HG03558 (cell line): ENCODE measurements around the gene CTXND1.

Experiments
- ATAC-seq: cut with Tn5 transposase; IDR thresholded peaks from one replicate; pipeline ENCODE4 v1.9.1; 2021; ENCODE audit warnings: moderate number of reproducible peaks; ENCODE audit not compliant: unreplicated experiment; ENCODE audit errors: extremely low read depth

The CTXND1 gene

DNA sequence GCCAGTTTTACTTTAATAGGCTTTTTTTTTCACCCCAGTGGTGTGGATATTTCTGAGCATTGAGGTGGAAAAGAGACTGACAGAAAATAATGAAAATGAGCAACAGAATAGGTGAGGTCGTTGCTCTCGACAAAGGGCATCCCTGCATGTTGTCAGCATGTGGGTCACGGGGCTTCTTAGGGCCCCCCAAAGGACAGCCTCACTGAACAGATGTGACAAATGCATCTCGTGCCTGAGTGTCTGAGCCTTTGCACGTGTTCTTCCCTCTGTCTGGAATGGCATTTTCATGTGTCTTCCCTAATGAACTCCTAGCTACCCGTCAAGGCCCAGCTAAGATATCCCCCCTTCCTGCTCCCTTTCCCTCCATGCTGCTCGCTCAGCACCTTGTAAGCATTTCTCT lies 67.5 kb downstream of the CTXND1 start:
- ATAC-seq, result no peak

DNA sequence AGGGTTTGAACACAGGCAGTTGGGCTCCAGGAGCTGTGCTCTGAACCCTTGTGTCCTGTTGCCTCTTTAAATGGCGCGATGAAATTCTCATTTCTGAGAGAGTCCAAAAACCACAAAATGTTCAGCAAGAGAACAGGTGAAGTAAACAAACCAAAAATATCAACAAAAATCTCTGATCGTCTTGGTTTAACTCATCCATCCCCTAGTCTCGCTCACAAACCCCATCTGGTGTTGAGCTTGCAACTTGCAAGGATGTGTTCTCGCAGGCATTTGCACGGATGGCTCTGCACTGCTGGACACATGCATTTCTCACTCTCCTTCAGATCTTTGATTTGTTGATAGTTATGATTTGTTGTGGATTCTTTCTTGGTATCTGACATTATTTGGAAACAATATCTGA lies 68.1 kb downstream of the CTXND1 start:
- no peak for ATAC-seq

DNA sequence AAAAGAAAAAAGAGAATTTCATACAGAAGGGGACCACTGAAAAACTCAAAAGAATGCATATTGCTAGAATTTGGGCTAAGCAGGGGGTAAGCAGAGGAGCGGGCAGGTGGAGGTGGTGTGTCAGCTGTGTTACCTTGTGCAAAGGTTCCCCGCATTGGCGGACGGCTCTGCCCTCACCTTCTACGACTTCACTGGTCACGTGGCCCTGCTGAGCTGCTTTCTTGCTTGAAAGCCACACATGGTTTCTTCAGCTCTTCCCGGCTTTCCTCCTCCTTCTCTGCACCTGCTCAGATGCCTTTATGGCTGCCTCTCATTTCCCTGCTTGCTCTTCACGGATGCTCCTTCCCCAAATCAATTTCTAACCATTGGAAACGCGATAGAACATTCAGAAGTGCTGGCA lies 68.7 kb downstream of the CTXND1 start:
- ATAC-seq, result no peak

- ATAC-seq, result no peak
These were observed 69.3 kb downstream of the CTXND1 start for GRCh38 chr15:80182611-80183261.

GRCh38 chr15:80180986-80181385 lies 71.0 kb downstream of the CTXND1 start:
- ATAC-seq, result no peak

DNA sequence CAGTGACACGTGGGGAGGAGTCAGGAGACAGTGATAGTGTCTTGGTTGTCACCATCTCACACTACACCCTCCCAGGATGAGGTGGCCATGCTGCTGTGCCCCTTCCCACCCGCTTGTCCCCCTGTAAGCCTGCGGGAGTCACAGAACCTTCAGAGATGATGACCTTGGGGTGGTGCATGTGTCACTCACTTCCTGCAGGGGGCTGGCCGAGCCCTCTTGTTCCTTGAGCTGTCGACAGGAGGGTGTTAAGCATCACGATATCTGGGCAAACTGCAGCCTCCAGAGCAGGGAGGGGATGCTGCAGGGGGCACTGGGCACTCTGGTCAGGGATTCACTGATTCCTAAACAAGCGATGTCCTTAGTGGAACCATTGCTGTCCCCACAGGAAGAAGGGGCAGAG lies 71.5 kb downstream of the CTXND1 start:
- no peak for ATAC-seq

DNA sequence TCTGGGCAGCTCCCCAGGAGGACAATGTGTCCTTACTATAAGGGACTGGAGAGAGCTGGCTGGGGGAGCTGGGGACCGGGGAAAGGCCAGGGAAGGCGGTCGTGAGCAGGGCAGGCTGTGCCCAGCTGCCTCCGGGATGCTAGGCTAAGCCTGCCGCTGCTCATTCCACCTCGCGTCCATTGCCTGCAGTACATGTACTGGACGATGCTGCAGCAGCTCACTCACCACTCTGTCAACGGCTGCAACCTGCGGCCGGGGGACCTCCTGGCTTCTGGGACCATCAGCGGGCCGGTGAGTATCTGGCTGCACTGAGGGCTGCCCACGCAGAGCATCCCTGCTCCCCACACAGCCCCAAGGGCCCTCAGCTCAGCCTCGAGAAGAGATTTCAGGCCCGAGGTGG lies 72.1 kb downstream of the CTXND1 start:
- ATAC-seq, result no peak

DNA sequence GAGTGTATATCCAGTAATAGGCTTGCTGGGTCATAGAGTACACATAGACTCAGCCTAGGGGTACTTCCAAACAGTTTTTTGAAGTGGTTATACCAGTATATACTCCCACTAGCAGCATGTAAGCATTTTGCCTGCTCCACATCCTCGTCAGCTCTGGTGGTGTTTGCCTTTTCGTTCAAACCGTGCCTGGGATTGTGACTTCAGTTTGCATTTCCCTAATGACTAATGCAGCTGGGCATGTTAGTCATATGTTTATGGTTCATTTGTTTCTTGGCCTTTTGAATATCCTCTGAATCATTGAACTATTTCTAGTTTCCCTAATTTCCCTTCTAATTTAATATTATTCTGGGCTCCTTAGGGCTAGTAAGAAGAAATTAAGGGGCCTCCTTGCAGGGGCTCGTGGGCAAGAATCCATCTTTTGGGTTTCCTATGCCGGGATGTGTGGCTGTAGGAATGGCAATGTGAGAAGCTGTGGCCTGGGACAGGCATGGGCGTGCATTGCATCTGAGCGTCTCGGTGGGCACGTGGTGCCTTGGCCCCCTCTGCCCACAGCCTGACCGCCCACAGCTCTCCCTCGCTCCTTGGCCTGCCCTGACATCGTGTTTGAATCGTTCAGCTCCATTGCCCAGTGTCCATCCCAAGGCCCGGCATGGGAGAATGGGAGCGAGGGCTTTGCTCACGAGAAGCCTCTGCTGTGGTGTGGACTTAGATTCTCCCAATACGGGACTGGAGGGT lies 72.8 kb downstream of the CTXND1 start:
- ATAC-seq, result no peak

- no peak for ATAC-seq
These were observed 74.9 kb downstream of the CTXND1 start for GRCh38 chr15:80177156-80177555.

- ATAC-seq, result no peak
These were observed 75.6 kb downstream of the CTXND1 start for GRCh38 chr15:80176443-80176842.

- ATAC-seq, result no peak
These were observed 76.6 kb downstream of the CTXND1 start for GRCh38 chr15:80175436-80175835.

GRCh38 chr15:80174017-80174746 lies 77.8 kb downstream of the CTXND1 start:
- no peak for ATAC-seq

DNA sequence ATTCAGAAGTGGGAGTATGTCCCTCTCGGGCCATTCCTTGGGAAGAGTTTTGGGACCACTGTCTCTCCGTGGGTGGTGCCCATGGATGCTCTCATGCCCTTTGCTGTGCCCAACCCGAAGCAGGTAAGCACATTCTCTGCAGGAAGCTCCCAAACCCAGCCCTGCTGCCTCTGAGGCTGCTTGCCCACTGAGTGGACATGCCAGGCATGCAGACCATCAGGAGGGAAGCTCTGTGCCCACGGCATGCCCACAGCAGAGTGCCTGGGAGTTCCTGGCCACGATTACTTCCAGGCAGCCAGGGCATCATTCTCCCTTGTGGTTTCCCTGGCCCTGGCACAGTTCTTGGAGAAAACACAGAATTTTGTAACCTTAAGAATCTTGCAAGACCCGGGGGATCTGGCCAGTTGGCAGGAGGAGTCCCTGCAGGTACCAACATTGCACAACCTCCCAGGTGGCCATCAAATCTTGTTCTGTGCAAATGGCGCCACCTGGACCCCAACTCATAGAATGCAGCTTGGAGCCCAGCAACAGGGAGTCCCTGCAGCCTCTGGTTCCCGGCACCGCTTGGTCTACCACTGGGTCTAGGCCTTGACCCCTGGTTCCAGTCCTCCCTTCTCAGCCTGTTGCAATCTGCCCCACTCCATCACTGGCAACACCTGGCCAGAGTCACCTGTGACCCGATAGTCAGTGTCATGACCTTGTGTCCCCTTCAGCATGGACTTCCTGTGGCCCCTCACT lies 78.8 kb downstream of the CTXND1 start:
- no peak for ATAC-seq

DNA sequence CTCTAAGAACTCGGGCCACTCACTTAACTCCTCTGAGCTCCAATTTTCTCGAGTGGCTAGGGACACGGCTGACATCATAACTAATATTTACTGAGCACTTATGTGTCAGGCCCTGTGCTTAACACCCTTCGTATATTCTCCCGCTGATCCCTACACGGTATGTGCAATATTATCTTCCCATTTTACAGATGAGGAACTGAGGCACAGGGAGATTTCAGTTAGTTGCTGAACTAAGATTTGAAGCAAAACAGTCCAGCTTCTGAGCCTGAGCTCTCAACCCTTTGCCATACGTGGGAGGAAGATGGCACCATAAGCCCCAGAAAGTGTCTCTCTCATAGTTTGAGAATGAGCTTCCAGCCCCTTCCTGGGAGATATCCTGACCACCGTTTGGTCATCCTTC lies 79.6 kb downstream of the CTXND1 start:
- ATAC-seq, result no peak

DNA sequence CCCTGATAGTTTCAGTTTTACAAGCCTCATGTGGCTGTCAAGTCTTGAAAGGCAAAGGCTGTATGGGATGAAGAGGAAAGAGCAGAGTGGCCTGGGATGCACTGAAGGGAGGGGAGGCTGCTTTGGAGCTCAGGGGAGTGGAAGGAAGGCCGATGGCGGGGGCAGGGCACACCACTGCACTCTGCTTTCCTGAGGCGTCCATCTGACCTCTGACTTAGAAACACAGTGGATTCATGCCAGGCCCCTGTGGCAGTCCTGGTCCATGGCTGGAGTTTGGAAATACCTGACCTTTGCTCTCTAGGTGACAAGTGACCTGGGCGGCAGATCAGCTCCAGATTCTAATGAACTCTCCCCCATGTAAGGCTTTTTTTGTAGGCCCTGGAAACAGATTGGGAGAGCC lies 80.2 kb downstream of the CTXND1 start:
- ATAC-seq, result no peak

DNA sequence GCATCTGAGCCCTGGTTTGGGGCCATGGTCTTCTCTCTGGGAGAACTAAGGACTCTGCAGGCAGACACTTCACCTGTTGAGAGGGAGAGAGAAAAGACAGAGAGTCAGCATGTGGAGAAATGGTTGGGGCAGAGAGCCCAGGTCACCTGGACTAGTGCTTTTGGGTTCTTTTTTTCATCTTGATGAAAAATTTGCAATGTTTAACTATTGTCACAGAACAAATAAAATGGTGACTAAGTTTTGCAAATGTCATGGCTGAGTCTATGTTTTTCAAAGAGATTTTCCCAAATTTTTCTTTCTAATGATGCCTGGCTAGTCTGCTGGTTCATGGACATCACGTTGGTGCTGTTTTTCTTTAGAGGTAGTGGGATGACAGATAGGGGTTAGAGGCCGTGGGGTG lies 81.4 kb downstream of the CTXND1 start:
- ATAC-seq, result no peak

- no peak for ATAC-seq
These were observed 82.2 kb downstream of the CTXND1 start for GRCh38 chr15:80169768-80170357.

DNA sequence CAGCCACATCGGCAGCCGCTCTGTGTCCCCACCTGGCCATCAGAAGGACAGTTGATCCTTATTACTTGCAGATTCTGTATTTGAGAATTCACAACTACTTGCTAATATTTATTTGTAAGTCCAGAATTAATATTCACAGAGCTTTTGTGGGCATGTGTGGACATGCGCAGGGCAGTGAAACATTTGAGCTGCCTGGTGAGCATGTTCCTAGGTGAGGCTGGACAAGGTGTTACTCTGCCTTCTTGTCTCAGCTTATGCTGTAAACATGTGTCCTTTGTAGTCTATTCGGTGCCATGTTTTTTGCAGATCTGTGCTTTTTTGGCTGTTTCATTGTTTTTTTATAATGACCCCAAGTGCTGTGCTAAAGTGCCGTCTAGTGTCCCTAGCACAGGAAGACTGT lies 83.6 kb downstream of the CTXND1 start:
- ATAC-seq, result no peak

GRCh38 chr15:80167936-80168335 lies 84.1 kb downstream of the CTXND1 start:
- no peak for ATAC-seq

GRCh38 chr15:80163897-80164296 lies 88.1 kb downstream of the CTXND1 start:
- no peak for ATAC-seq
